GM21786 (cell line): ENCODE data around the gene FAM221B.

Source experiments
- ATAC-seq: cut with Tn5 transposase; IDR thresholded peaks from one replicate; pipeline ENCODE4 v1.9.1; 2021; ENCODE audit not compliant: unreplicated experiment

FAM221B gene

GRCh38 chr9:35828716-35829083 lies at the start of gene FAM221B:
Gene FAM221B (minus strand): TSS chr9:35828732. CDS start chr9:35826161, 2,571 bp downstream.
- no peak for ATAC-seq

GRCh38 chr9:35872505-35872904 lies 44.0 kb upstream of the FAM221B start:
- ATAC-seq: no peak

GRCh38 chr9:35871545-35871944 lies 43.0 kb upstream of the FAM221B start:
- no peak for ATAC-seq

- no peak for ATAC-seq
Measured at GRCh38 chr9:35870351-35870923, 41.9 kb upstream of the FAM221B start, which contains the start of gene OR13J1. Gene OR13J1 (minus strand): TSS chr9:35870401. CDS start chr9:35870401, 0 bp downstream.

GRCh38 chr9:35869621-35870216 lies 41.2 kb upstream of the FAM221B start:
- no peak for ATAC-seq

- no peak for ATAC-seq
Measured at GRCh38 chr9:35868933-35869332, 40.4 kb upstream of the FAM221B start.

GRCh38 chr9:35867538-35867937 lies 39.0 kb upstream of the FAM221B start:
- no peak for ATAC-seq

GRCh38 chr9:35864695-35865255 lies 36.2 kb upstream of the FAM221B start:
- ATAC-seq: no peak

GRCh38 chr9:35863583-35863982 lies 35.1 kb upstream of the FAM221B start:
- no peak for ATAC-seq

GRCh38 chr9:35862328-35862727 lies 33.8 kb upstream of the FAM221B start:
- no peak for ATAC-seq

GRCh38 chr9:35861161-35861897 lies 32.8 kb upstream of the FAM221B start:
- no peak for ATAC-seq

GRCh38 chr9:35859990-35860339 lies 31.4 kb upstream of the FAM221B start:
- ATAC-seq: no peak

- no peak for ATAC-seq
Measured at GRCh38 chr9:35859310-35859989, 30.9 kb upstream of the FAM221B start.

- no peak for ATAC-seq
Measured at GRCh38 chr9:35858458-35858857, 29.9 kb upstream of the FAM221B start.

GRCh38 chr9:35856882-35857281 lies 28.4 kb upstream of the FAM221B start:
- ATAC-seq: no peak

GRCh38 chr9:35856206-35856605 lies 27.7 kb upstream of the FAM221B start:
- no peak for ATAC-seq

GRCh38 chr9:35854091-35854762 lies 25.7 kb upstream of the FAM221B start:
- ATAC-seq: no peak

- ATAC-seq: no peak
Measured at GRCh38 chr9:35852876-35853865, 24.6 kb upstream of the FAM221B start.

- no peak for ATAC-seq
Measured at GRCh38 chr9:35852267-35852815, 23.8 kb upstream of the FAM221B start.
